ENCODE data around the gene CCDC185. TPM values are rescaled to one million over a fixed set of nuclear protein-coding genes. Genes with fewer than 3 reads are reported as not detected.

Gene CCDC185
- total RNA-seq, 4 donors from 2014 or later: 0.27 TPM; not detected in 3

DNA sequence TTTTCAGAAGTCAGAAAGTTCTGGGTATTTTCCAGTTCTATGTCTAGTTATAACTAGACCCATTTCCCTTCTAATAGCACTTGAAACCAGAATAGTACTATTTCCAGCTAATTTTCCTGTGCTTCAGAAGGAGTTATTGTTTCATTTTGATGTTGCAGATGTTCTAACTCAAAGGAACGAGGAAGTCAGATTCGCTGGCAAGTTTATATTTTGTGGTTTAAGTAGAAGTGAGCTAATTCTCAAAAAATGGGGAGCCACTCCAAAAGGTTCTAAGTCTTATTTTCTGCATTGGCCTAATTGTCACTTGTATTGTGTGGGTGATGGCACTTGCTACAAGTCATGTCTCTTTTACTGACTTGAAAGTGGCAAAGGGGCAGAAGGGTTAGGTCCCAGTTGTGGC lies 18.1 kb downstream of the CCDC185 start:
- TF ChIP-seq, protein P1, sequence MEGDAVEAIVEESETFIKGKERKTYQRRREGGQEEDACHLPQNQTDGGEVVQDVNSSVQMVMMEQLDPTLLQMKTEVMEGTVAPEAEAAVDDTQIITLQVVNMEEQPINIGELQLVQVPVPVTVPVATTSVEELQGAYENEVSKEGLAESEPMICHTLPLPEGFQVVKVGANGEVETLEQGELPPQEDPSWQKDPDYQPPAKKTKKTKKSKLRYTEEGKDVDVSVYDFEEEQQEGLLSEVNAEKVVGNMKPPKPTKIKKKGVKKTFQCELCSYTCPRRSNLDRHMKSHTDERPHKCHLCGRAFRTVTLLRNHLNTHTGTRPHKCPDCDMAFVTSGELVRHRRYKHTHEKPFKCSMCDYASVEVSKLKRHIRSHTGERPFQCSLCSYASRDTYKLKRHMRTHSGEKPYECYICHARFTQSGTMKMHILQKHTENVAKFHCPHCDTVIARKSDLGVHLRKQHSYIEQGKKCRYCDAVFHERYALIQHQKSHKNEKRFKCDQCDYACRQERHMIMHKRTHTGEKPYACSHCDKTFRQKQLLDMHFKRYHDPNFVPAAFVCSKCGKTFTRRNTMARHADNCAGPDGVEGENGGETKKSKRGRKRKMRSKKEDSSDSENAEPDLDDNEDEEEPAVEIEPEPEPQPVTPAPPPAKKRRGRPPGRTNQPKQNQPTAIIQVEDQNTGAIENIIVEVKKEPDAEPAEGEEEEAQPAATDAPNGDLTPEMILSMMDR (IDR thresholded peaks at IDR 0.05): no peak
- TF ChIP-seq POLR2A (IDR thresholded peaks at IDR 0.05): no peak
- H3K4me3 ChIP-seq (replicated peaks in 1 of 3): no peak overlapping the region
- no peak for DNase-seq
- no peaks in the 10 kb centered on the region for H3K9me3 ChIP-seq
- 74 to 83% methylated on average over 2 of the region's 2 CpGs for WGBS, 2 donors
- H3K27ac ChIP-seq: no peak overlapping the region
- H3K27me3 ChIP-seq: no peaks in the 10 kb centered on the region
- intact Hi-C loops (cut with DNase I): no loop called here
- no peaks in the 10 kb centered on the region for H3K4me1 ChIP-seq
- H3K36me3 ChIP-seq: no peaks in the 10 kb centered on the region

DNA sequence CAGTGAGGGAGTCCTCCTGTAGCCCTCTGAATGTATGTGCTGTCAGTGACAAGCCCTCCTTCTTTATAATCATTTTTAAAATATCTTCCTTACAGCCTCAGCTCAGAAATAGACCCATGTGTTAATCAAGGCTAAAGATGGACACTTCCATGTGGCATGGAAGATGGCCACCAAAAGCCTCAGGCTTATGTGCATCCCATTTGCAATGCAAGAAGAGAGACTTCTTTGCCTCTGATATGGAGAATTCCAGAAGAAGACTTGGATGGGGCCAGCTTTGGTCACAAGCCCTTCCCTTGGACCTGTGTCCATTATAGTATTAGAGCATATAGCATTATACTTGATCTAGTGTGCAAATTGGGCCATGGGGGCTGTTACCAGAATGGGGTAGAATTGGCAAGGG lies 18.5 kb downstream of the CCDC185 start:
- no peak for DNase-seq
- intact Hi-C loops (cut with DNase I): no loop called here
- Histone ChIP-seq H3K36me3 (no peaks in the 10 kb centered on the region), H3K27me3 (no peaks in the 10 kb centered on the region), H3K4me3 (replicated peaks in 1 of 3) (no peak overlapping the region), H3K9me3 (no peaks in the 10 kb centered on the region), H3K4me1 (no peaks in the 10 kb centered on the region), H3K27ac (no peak overlapping the region)
- TF ChIP-seq, protein P1 (IDR thresholded peaks at IDR 0.05): no peak
- TF ChIP-seq POLR2A (IDR thresholded peaks at IDR 0.05): no peak

DNA sequence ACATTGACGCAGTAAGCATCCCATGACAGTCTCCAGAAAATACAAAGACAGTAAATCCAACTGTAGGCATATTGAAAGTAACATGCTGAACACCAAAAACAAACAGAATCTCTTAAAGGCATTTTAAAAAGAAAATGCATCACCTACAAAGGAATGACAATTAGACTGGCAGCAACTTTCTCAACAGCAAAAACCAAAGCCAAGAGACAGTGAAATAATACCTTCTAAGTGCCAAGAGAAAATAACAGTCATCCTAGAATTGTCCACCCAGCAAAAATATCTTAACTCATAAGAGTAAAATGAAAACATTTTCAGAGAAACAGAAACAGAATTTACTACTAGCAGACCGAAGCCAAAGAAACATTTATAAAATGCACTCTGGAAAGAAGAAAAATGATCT lies 20.0 kb downstream of the CCDC185 start:
- no peaks in the 10 kb centered on the region for H3K9me3 ChIP-seq
- no peak overlapping the region for H3K4me3 ChIP-seq (replicated peaks in 1 of 3)
- no peaks in the 10 kb centered on the region for H3K36me3 ChIP-seq
- no peak overlapping the region for H3K27ac ChIP-seq
- H3K4me1 ChIP-seq: no peaks in the 10 kb centered on the region
- intact Hi-C loops (cut with DNase I): no loop called here
- 90 to 95% methylated on average over 2 of the region's 2 CpGs for WGBS, 2 donors
- TF ChIP-seq, protein P1 (IDR thresholded peaks at IDR 0.05): no peak
- TF ChIP-seq POLR2A (IDR thresholded peaks at IDR 0.05): no peak
- H3K27me3 ChIP-seq: no peaks in the 10 kb centered on the region
- DNase-seq: no peak

DNA sequence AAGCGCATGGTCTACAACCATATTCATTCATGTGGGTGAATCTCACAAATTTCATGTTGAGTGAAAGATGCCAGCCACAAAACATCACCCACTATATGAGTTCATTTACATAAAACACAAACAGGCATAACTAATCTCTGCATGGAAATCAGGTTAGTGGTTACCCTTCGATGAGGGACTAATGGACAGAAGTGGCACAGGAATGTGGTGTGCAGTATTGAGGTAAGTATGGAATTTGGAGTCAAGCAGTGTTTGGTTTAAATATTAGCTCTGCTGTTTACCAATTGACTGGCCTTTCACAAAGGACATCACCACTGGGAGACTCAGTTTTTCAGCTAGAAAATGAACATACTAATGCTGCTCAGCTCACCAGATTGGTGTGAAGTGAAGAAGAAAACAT lies 24.2 kb downstream of the CCDC185 start:
- no peak overlapping the region for H3K27ac ChIP-seq
- no peaks in the 10 kb centered on the region for H3K9me3 ChIP-seq
- H3K36me3 ChIP-seq: no peaks in the 10 kb centered on the region
- intact Hi-C loops (cut with DNase I): no loop called here
- H3K4me3 ChIP-seq (replicated peaks in 1 of 3): no peak overlapping the region
- WGBS, 2 donors: 94 to 98% methylated on average over 1 of the region's 2 CpGs
- no peaks in the 10 kb centered on the region for H3K27me3 ChIP-seq
- H3K4me1 ChIP-seq: no peaks in the 10 kb centered on the region
- DNase-seq: no peak
- TF ChIP-seq, protein P1 (IDR thresholded peaks at IDR 0.05): no peak
- no peak for TF ChIP-seq POLR2A (IDR thresholded peaks at IDR 0.05)

DNA sequence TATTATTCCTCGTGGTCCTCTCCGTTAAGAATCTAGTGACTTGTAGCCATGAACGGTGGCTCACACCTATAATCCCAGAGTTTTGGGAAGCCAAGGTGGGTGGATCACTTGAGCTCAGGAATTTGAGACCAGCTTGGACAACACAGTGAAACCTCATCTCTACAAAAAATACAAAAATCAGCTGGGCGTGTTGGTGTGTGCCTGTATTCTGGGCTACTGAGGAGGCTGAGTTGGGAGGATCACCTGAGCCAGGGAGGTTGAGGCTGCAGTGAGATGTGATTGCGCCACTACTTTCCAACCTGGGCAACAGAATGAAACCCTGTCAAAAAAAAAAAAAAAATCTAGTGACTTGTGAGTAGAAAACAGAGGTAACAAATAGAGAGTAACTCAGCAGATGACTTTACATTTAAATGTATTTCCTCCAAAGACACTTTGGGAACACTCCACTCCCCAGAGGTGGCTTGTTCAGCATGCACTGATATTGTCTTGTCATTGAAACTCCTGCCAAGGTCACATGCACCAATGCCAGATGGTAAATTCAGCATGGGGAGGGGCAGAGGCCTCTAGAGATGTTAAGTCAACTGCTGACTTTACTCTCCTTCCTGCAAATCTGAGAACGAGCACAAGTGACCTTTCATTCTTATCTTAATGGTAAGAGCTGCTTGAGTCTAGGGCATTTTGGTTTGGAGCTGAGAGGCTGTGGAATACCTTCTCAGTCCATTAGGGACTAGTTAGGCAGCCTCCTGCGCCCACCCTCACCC lies 24.9 kb downstream of the CCDC185 start:
- Histone ChIP-seq H3K27ac (no peak overlapping the region), H3K36me3 (no peaks in the 10 kb centered on the region), H3K9me3 (no peaks in the 10 kb centered on the region), H3K27me3 (no peaks in the 10 kb centered on the region), H3K4me3 (replicated peaks in 1 of 3) (no peak overlapping the region), H3K4me1 (no peaks in the 10 kb centered on the region)
- intact Hi-C loops (cut with DNase I): no loop called here
- DNase-seq: no peak
- 73 to 78% methylated on average over 7 of the region's 7 CpGs for WGBS, 2 donors
- no peak for TF ChIP-seq POLR2A (IDR thresholded peaks at IDR 0.05)
- TF ChIP-seq, protein P1 (IDR thresholded peaks at IDR 0.05): no peak
